NCI-H510A treated with DMSO at 0.1 percent for 48 hours (cell line): ENCODE measurements around the gene ZNF705A.
"Not testable (repeated sequence)": the region's sequence is repeated elsewhere in the genome, so short reads cannot be mapped to it uniquely, and the experiment has no call there.

Source experiments
- DNase-seq: peaks from one replicate; lab custom pipeline; 2025; lab: John Stamatoyannopoulos, UW

ZNF705A gene

GRCh38 chr12:8156845-8157244 lies at the start of gene ZNF705A:
Gene ZNF705A, plus strand, starts transcription at chr12:8157015. Its CDS starts 15,611 bp downstream, at chr12:8172626.
- no peak for DNase-seq

GRCh38 chr12:8108808-8109398 lies 47.9 kb upstream of the ZNF705A start:
- DNase-seq = peak; percentile 67

- DNase-seq = not testable (repeated sequence)
Measured at GRCh38 chr12:8113117-8113516, 43.7 kb upstream of the ZNF705A start.

- DNase-seq = no peak
Measured at GRCh38 chr12:8120072-8120713, 36.6 kb upstream of the ZNF705A start.

- DNase-seq = no peak
Measured at GRCh38 chr12:8123124-8123912, 33.5 kb upstream of the ZNF705A start, which contains the start of gene CLEC4A. Gene CLEC4A, plus strand, starts transcription at chr12:8123617. Its CDS starts 262 bp downstream, at chr12:8123879.

- no peak for DNase-seq
Measured at GRCh38 chr12:8127138-8127537, 29.7 kb upstream of the ZNF705A start.

- DNase-seq = not testable (repeated sequence)
Measured at GRCh38 chr12:8133636-8134397, 23.0 kb upstream of the ZNF705A start.

- not testable (repeated sequence) for DNase-seq
Measured at GRCh38 chr12:8134398-8134930, 22.4 kb upstream of the ZNF705A start.

GRCh38 chr12:8141647-8142046 lies 15.2 kb upstream of the ZNF705A start:
- DNase-seq = not testable (repeated sequence)

- DNase-seq = no peak
Measured at GRCh38 chr12:8143261-8143660, 13.6 kb upstream of the ZNF705A start.

GRCh38 chr12:8145754-8146441 lies 10.9 kb upstream of the ZNF705A start:
- no peak for DNase-seq

GRCh38 chr12:8146442-8146771 lies 10.4 kb upstream of the ZNF705A start:
- DNase-seq = no peak

GRCh38 chr12:8154526-8154925 lies 2.3 kb upstream of the ZNF705A start:
- no peak for DNase-seq

GRCh38 chr12:8156416-8156815 lies 399 bp upstream of the ZNF705A start:
- DNase-seq = no peak

GRCh38 chr12:8157484-8158198 lies 826 bp downstream of the ZNF705A start:
- DNase-seq = no peak

GRCh38 chr12:8172911-8173310 lies 16.1 kb downstream of the ZNF705A start:
- DNase-seq = not testable (repeated sequence)

- DNase-seq = peak; percentile 20
Measured at GRCh38 chr12:8179989-8180585, 23.3 kb downstream of the ZNF705A start.

GRCh38 chr12:8181271-8181670 lies 24.5 kb downstream of the ZNF705A start:
- DNase-seq = not testable (repeated sequence)

- not testable (repeated sequence) for DNase-seq
Measured at GRCh38 chr12:8182923-8183322, 26.1 kb downstream of the ZNF705A start.

GRCh38 chr12:8183346-8183745 lies 26.5 kb downstream of the ZNF705A start:
- DNase-seq = not testable (repeated sequence)
